CD14-positive monocyte (primary cell): ENCODE data around the gene MMUT. TPM values are rescaled to one million over a fixed set of nuclear protein-coding genes. Genes with fewer than 3 reads are reported as not detected.

Experiments
- DNase-seq, 3 donors: peaks; one replicate each; pipeline ENCODE4 v3.0.0-alpha.2; 2011 to 2022
- H2AFZ ChIP-seq: 2 replicates; pipeline ENCODE4 v1.6.0; 2012; ENCODE audit warnings: mild to moderate bottlenecking, low read depth, low read length, inconsistent platforms; ENCODE audit not compliant: insufficient read depth, poor library complexity, severe bottlenecking
- H3K27ac ChIP-seq, 2 donors: 1 replicate in 1 of 2; 2 replicates in 1 of 2; pipeline ENCODE4 v1.5.1; 2012 to 2013; ENCODE audit warnings: low read length in 2 of 2, control low read depth in 1 of 2, inconsistent platforms in 1 of 2, low read depth in 1 of 2, mild to moderate bottlenecking in 1 of 2
- H3K27me3 ChIP-seq, 2 donors: one replicate each; pipeline versions ENCODE4 v1.6.0 to v1.6.1; 2011 to 2013; ENCODE audit warnings: low read length in 2 of 2; ENCODE audit not compliant: control insufficient read depth in 2 of 2, insufficient read depth in 2 of 2
- H3K36me3 ChIP-seq, 2 donors: replicated peaks in 1 of 2; 1 replicate in 1 of 2; 2 replicates in 1 of 2; pipeline versions ENCODE4 v1.5.1 to v1.6.1; 2012 to 2013; ENCODE audit warnings: low read length in 2 of 2, control low read depth in 1 of 2, inconsistent platforms in 1 of 2, mild to moderate bottlenecking in 1 of 2; ENCODE audit not compliant: insufficient read depth in 2 of 2, control insufficient read depth in 1 of 2
- H3K4me1 ChIP-seq, 2 donors: 1 replicate in 1 of 2; 2 replicates in 1 of 2; pipeline versions ENCODE4 v1.5.1 to v1.6.1; 2012 to 2013; ENCODE audit warnings: low read length in 2 of 2, control low read depth in 1 of 2, inconsistent platforms in 1 of 2, mild to moderate bottlenecking in 1 of 2, moderate library complexity in 1 of 2; ENCODE audit not compliant: insufficient read depth in 2 of 2, control insufficient read depth in 1 of 2
- H3K4me2 ChIP-seq: replicated peaks from 2 replicates; pipeline ENCODE3; 2012; ENCODE audit warnings: low read length, moderate library complexity, mild to moderate bottlenecking; ENCODE audit not compliant: poor library complexity, severe bottlenecking; ENCODE audit errors: extremely low read depth
- H3K4me3 ChIP-seq, 3 experiments: fragments of 200-600 bp in 1 of 3; sonication (generic) in 1 of 3; replicated peaks in 1 of 3; 1 replicate in 2 of 3; 2 replicates in 1 of 3; pipeline ENCODE4 v1.5.1; 2011 to 2013; ENCODE audit warnings: low read length in 3 of 3, mild to moderate bottlenecking in 3 of 3, control low read depth in 2 of 3, low read depth in 2 of 3, inconsistent platforms in 1 of 3, moderate library complexity in 1 of 3
- H3K79me2 ChIP-seq: 2 replicates; pipeline ENCODE4 v1.6.0; 2012; ENCODE audit warnings: mild to moderate bottlenecking, control low read depth, inconsistent platforms, low read length, moderate library complexity; ENCODE audit not compliant: insufficient read depth
- H3K9ac ChIP-seq: 2 replicates; pipeline ENCODE4 v1.6.0; 2017; ENCODE audit warnings: low read length, mild to moderate bottlenecking; ENCODE audit not compliant: insufficient read depth, poor library complexity, severe bottlenecking
- H3K9me3 ChIP-seq, 2 donors: replicated peaks in 1 of 2; 1 replicate in 1 of 2; 2 replicates in 1 of 2; pipeline versions ENCODE4 v1.5.1 to v1.6.1; 2012 to 2013; ENCODE audit warnings: low read length in 2 of 2, control low read depth in 1 of 2; ENCODE audit not compliant: control insufficient read depth in 1 of 2, insufficient read depth in 1 of 2
- H4K20me1 ChIP-seq: 2 replicates; pipeline ENCODE4 v1.6.0; 2012; ENCODE audit warnings: mild to moderate bottlenecking, low read length, control low read depth, moderate library complexity; ENCODE audit not compliant: insufficient read depth
- H3K27ac Mint-ChIP-seq, 7 donors: one replicate each; pipeline ENCODE4 v1.8.0; 2020; ENCODE audit warnings: mild to moderate bottlenecking in 7 of 7, mixed read lengths in 7 of 7, moderate library complexity in 6 of 7, inconsistent platforms in 2 of 7
- H3K27me3 Mint-ChIP-seq, 3 donors: one replicate each; pipeline ENCODE4 v1.8.0; 2021 to 2022; ENCODE audit warnings: low read depth in 3 of 3, mild to moderate bottlenecking in 3 of 3, mixed read lengths in 3 of 3, moderate library complexity in 3 of 3, inconsistent platforms in 1 of 3
- H3K36me3 Mint-ChIP-seq, 2 donors: one replicate each; pipeline ENCODE4 v1.8.0; 2020; ENCODE audit warnings: mixed read lengths in 2 of 2, inconsistent platforms in 1 of 2, mild to moderate bottlenecking in 1 of 2
- H3K4me1 Mint-ChIP-seq: one replicate; pipeline ENCODE4 v1.8.0; 2020; ENCODE audit warnings: mild to moderate bottlenecking, mixed read lengths
- H3K4me3 Mint-ChIP-seq, 2 donors: one replicate each; pipeline ENCODE4 v1.8.0; 2020; ENCODE audit warnings: mild to moderate bottlenecking in 2 of 2, mixed read lengths in 2 of 2, moderate library complexity in 1 of 2
- H3K9me3 Mint-ChIP-seq, 7 donors: one replicate each; pipeline ENCODE4 v1.8.0; 2020 to 2022; ENCODE audit warnings: mixed read lengths in 7 of 7, mild to moderate bottlenecking in 6 of 7, moderate library complexity in 6 of 7, inconsistent platforms in 2 of 7
- CTCF ChIP-seq: fragments of 200-600 bp; IDR thresholded peaks from one replicate; pipeline ENCODE4 v1.8.0; 2022; ENCODE audit warnings: antibody characterized with exemption, mild to moderate bottlenecking
- WGBS: methylation state at CpG from one replicate; pipeline ENCODE4 v1.1.5; 2013; ENCODE audit warnings: missing lambda C conversion rate; ENCODE audit not compliant: insufficient coverage; 5-methylcytosine and 5-hydroxymethylcytosine counted together
- intact Hi-C, 2 donors: fragments of 100-400 bp; cut with micrococcal nuclease; formaldehyde crosslinking; loops; one replicate each; pipeline versions ENCODE4 v1.15.0 to v1.15.1; 2023
- polyA plus RNA-seq, 3 donors: library from polyadenylated mRNA; depleted of rRNA in 1 of 3; unstranded in 2 of 3; stranded (reverse) in 1 of 3; fragments of 300-500 nt in 2 of 3; fragments of >200 nt in 1 of 3; fragmentation: Illumina TruSeq in 2 of 3; gene quantifications; 1 replicate in 2 of 3; 2 replicates in 1 of 3; pipeline ENCODE4 v1.2.3, GENCODE V29; 2012 to 2021

MMUT gene
- polyA plus RNA-seq, 3 donors = 3.2 to 9.2 (median 6.4) TPM

GRCh38 chr6:49430866-49431265 lies 32.2 kb downstream of the MMUT start:
- H3K4me3 ChIP-seq = no peak overlapping the region
- H3K27me3 ChIP-seq = no peaks in the 10 kb centered on the region
- no peak overlapping the region for H3K27ac ChIP-seq
- no peaks in the 10 kb centered on the region for H3K79me2 ChIP-seq
- WGBS = no CpG with 5 or more reads among the region's 1 CpG
- H3K4me3 Mint-ChIP-seq = no peak overlapping the region
- H3K9ac ChIP-seq = no peak overlapping the region
- no peak overlapping the region for H2AFZ ChIP-seq
- TF ChIP-seq CTCF = no peak
- peaks cover 0 to 2% (median 0%) of the 10 kb centered on the region in 7 donors for H3K9me3 Mint-ChIP-seq
- no peak overlapping the region for H3K27ac Mint-ChIP-seq
- no peaks in the 10 kb centered on the region for H3K4me1 ChIP-seq
- H3K27me3 Mint-ChIP-seq = no peaks in the 10 kb centered on the region
- H3K36me3 Mint-ChIP-seq = peaks cover 47 to 49% of the 10 kb centered on the region in 2 donors
- peaks cover 38 to 61% of the 10 kb centered on the region in 2 donors for H3K36me3 ChIP-seq
- no peak overlapping the region for H3K4me2 ChIP-seq
- no peaks in the 10 kb centered on the region for H4K20me1 ChIP-seq
- H3K9me3 ChIP-seq = no peaks in the 10 kb centered on the region
- no peak for DNase-seq
- intact Hi-C loops = no loop called here
- H3K4me1 Mint-ChIP-seq = no peaks in the 10 kb centered on the region

GRCh38 chr6:49430187-49430586 lies 32.9 kb downstream of the MMUT start:
- Histone ChIP-seq H3K4me2 (no peak overlapping the region), H3K9ac (no peak overlapping the region), H3K4me3 (no peak overlapping the region), H3K27ac (no peak overlapping the region), H3K36me3 (peaks cover 32 to 54% of the 10 kb centered on the region in 2 donors), H3K9me3 (no peaks in the 10 kb centered on the region), H4K20me1 (no peaks in the 10 kb centered on the region), H3K79me2 (no peaks in the 10 kb centered on the region), H3K4me1 (no peaks in the 10 kb centered on the region), H2AFZ (no peak overlapping the region), H3K27me3 (no peaks in the 10 kb centered on the region)
- WGBS = no CpG with 5 or more reads among the region's 2 CpGs
- Mint-ChIP-seq H3K36me3 (peaks cover 40 to 42% of the 10 kb centered on the region in 2 donors), H3K4me3 (no peak overlapping the region), H3K27ac (no peak overlapping the region), H3K9me3 (peaks cover 0 to 2% (median 0%) of the 10 kb centered on the region in 7 donors), H3K27me3 (no peaks in the 10 kb centered on the region), H3K4me1 (peaks cover 2% of the 10 kb centered on the region)
- TF ChIP-seq CTCF = no peak
- DNase-seq = no peak
- intact Hi-C loops = no loop called here
